ENCODE measurements around the gene PPP1R13B.

Gene PPP1R13B

DNA sequence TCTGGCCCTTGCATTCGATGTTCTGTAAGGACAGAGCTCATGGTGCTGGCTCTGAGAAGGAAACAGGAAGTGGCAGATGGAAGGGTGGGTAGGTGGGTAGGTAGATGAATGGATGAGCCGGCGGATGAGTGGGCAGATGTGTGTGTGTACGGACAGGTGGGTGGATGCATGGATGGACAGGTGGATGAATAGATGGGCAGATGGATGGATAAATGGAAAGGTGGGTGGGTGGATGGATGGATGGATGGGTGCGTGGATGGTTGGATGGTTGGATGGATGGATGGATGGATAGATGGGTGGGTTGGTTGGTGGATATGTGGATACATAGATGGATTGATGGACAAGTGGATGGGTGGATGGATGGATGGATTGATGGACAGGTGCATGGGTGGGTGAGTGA, 27.6 kb upstream of the PPP1R13B start (continued):
- TF ChIP-seq ZNF112 (tag by site-specific recombination; IDR thresholded peaks at IDR 0.05) (no peak), SP7 (tag by site-specific recombination; IDR thresholded peaks at IDR 0.05) (no peak), EGR2 (tag by site-specific recombination; IDR thresholded peaks at IDR 0.05; ENCODE audit: low read depth) (peak; percentile 99), SCRT2 (tag by site-specific recombination; IDR thresholded peaks at IDR 0.05) (no peak), ZNF530 (tag by site-specific recombination; IDR thresholded peaks at IDR 0.05; ENCODE audit: low read depth) (no peak), ZBTB26 (tag by site-specific recombination; optimal IDR thresholded peaks at IDR 0.05) (peak; percentile 10), ZNF704 (tag by site-specific recombination; IDR thresholded peaks at IDR 0.05) (no peak), ZNF175 (tag by site-specific recombination; IDR thresholded peaks at IDR 0.05) (no peak)

DNA sequence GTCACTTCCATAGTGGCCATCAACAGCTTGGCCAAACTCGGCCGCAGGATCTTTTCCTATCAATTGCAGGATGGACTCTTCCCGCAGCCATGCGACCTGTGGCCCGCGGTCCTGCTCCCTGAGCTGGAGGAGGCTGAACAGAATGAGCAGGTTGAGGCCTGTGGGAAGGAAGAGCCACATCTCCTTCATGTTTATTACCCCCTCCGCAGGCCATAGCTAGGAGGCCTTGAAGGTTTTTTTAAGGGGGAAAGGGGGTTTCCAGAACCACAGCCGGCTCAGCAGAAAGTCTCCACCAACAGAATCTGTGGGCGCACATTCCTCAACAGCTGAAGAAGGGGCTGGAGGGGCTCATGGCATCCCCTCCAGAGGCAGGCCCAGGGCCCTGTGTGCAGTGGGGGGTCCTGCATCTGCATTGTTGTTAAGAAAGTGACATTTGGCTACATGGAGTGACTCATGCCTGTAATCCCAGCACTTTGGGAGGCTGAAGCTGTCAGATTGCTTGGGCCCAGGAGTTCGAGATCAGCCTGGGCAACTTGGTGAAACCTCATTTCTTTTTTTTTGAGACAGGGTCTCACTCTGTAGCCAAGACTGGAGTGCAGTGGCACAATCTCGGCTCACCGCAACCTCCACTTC, 25.2 kb upstream of the PPP1R13B start:
- Histone ChIP-seq H3K9me3 (ENCODE audit: control insufficient read depth, insufficient read depth, low read depth, low read length) (no peaks in the 10 kb centered on the region), H3K4me3 (ENCODE audit: low read depth, low read length) (no peak overlapping the region), H3K27ac (ENCODE audit: extremely low read depth, low read depth, low read length) (no peak overlapping the region), H3K36me3 (ENCODE audit: control insufficient read depth in 2 of 2, insufficient read depth in 1 of 2, low read length in 2 of 2) (no peaks in the 10 kb centered on the region), H3K4me1 (ENCODE audit: control insufficient read depth, insufficient read depth, low read length) (no peaks in the 10 kb centered on the region)
- TF ChIP-seq ZNF416 (tag by site-specific recombination; IDR thresholded peaks at IDR 0.05) (no peak), GLIS1 (tag by site-specific recombination; IDR thresholded peaks at IDR 0.05) (peak; percentile 42; the same call in 1 of the 2 replicates), HOXD13 (CRISPR knock-in tag; IDR thresholded peaks at IDR 0.05; ENCODE audit: borderline replicate concordance) (no peak), REPIN1 (tag by site-specific recombination; IDR thresholded peaks at IDR 0.05; ENCODE audit: low read depth) (no peak), YY1 (tag by site-specific recombination; IDR thresholded peaks at IDR 0.05) (no peak), ZNF785 (tag by site-specific recombination; IDR thresholded peaks at IDR 0.05) (no peak), ZNF248 (tag by site-specific recombination; IDR thresholded peaks at IDR 0.05) (no peak)
- CTCF ChIA-PET: interaction anchor here (0.9 kb wide), 1 partner anchor 14 kb away, joined by 4 read pairs; no protein-coding TSS in a partner anchor
- POLR2A ChIA-PET: no interaction called here

DNA sequence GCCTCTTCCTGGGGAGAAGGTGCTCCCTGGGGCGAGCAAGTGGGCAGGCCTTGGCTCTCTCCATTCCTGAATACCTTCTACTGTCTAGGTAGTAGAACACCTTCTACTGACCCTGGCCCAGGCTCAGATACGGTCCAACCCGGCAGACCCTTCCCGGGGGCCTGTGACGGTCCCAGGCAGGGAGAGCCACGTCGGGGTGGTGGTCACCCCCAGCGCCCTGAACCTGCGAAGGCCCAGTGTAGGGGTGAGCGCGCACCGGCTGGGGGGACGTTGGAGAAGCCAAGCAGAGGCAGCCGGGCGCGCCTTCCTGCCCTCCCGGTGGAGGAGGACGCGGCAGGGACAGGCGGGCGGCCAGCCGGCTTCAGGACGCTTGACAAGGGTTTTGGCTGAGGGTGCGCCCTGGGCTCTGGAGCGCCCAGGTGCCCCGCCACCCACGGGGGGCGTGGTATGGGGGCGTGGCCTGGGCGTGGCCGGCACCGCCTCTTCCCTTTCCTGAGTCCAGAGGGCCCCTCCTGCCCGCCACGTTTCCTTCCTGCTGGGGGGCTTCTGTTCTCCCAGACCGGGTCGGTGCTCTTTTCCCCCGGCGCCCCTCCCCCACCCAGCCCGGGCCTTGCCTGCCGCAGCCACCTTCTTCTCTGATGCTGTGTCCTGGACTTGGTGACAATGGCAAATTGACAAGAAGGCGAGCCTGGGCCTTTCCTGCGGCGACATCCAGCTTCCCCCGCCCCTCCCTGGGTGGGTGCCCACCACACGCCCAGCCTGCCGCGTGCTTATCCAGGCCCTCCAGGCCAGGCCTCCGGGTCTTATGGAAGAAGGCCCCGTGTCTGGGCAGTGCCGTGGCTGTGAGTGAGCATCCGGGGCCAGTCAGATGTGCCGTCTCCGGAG, 24.5 kb upstream of the PPP1R13B start:
- CTCF ChIA-PET: interaction anchor here (0.5 to 0.9 kb wide), 2 partner anchors 15 to 204 kb away, joined by 4 to 5 read pairs; no protein-coding TSS in a partner anchor
- Histone ChIP-seq H3K27ac (ENCODE audit: extremely low read depth, low read depth, low read length) (no peak overlapping the region), H3K36me3 (ENCODE audit: control insufficient read depth in 2 of 2, insufficient read depth in 1 of 2, low read length in 2 of 2) (no peaks in the 10 kb centered on the region), H3K4me3 (ENCODE audit: low read depth, low read length) (no peak overlapping the region), H3K9me3 (ENCODE audit: control insufficient read depth, insufficient read depth, low read depth, low read length) (no peaks in the 10 kb centered on the region), H3K4me1 (ENCODE audit: control insufficient read depth, insufficient read depth, low read length) (no peaks in the 10 kb centered on the region)
- TF ChIP-seq ZNF558 (tag by site-specific recombination; IDR thresholded peaks at IDR 0.05) (no peak), KLF8 (tag by site-specific recombination; IDR thresholded peaks at IDR 0.05) (peak; percentile 96), ZNF776 (tag by site-specific recombination; IDR thresholded peaks at IDR 0.05; ENCODE audit: borderline replicate concordance) (no peak), ZNF664 (tag by site-specific recombination; IDR thresholded peaks at IDR 0.05) (no peak), GLI2 (tag by site-specific recombination; IDR thresholded peaks at IDR 0.05; ENCODE audit: borderline replicate concordance, low read depth) (no peak), ZNF629 (tag by site-specific recombination; IDR thresholded peaks at IDR 0.05) (no peak), ZNF530 (tag by site-specific recombination; IDR thresholded peaks at IDR 0.05; ENCODE audit: low read depth) (no peak), ZSCAN5A (tag by site-specific recombination; IDR thresholded peaks at IDR 0.05) (no peak), KLF1 (tag by site-specific recombination; IDR thresholded peaks at IDR 0.05) (peak; percentile 97), ZNF600 (tag by site-specific recombination; IDR thresholded peaks at IDR 0.05) (no peak), KLF10 (tag by site-specific recombination; IDR thresholded peaks at IDR 0.05) (peak; percentile 74), ZBTB7A (tag by site-specific recombination; IDR thresholded peaks at IDR 0.05; ENCODE audit: low read depth) (no peak), SP3 (tag by site-specific recombination; IDR thresholded peaks at IDR 0.05) (0 out of 2 replicates have a peak, but pooled peaks have one; percentile 35), ZNF549 (tag by site-specific recombination; IDR thresholded peaks at IDR 0.05) (no peak), KLF9 (tag by site-specific recombination; IDR thresholded peaks at IDR 0.05; ENCODE audit: low read depth) (peak; percentile 92), FEZF1 (tag by site-specific recombination; IDR thresholded peaks at IDR 0.05) (no peak), HOXD13 (CRISPR knock-in tag; IDR thresholded peaks at IDR 0.05; ENCODE audit: borderline replicate concordance) (no peak)
- POLR2A ChIA-PET: no interaction called here

All from HEK293 (cell line).